GM10266 (cell line): ENCODE results near the gene GPD1.
"Not testable (repeated sequence)": the region's sequence is repeated elsewhere in the genome, so short reads cannot be mapped to it uniquely, and the experiment has no call there.

Source experiments
- DNase-seq: peaks from one replicate; pipeline ENCODE4 v3.0.0; 2012; ENCODE audit errors: extremely low spot score
- TF ChIP-seq, protein P1 (sequence below): IDR thresholded peaks from 2 replicates; pipeline ENCODE4 v1.5.1; 2012; ENCODE audit warnings: mild to moderate bottlenecking, low read depth; ENCODE audit not compliant: control insufficient read depth, insufficient read depth; ENCODE audit errors: missing control alignments

GPD1 gene

DNA sequence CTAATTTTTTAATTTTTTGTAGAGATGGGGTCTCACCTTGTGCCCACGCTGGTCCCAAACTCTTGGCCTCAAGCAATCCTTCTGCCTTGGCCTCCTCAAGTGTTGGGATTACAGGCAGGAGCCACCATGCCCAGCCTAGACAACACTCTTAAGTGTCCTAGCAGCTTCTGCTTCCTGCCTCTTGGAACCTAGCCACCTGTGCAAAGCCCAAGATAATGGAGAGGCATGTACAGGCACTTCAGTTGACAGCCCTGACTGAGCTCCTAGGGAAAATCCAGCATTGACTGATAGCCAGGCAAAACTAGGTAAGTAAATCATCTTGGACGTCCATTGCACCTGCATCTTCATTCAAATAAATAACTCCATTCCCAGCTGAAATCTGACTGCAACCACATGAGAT is 23.7 kb downstream of the GPD1 start:
- no peak for DNase-seq
- TF ChIP-seq, protein P1, sequence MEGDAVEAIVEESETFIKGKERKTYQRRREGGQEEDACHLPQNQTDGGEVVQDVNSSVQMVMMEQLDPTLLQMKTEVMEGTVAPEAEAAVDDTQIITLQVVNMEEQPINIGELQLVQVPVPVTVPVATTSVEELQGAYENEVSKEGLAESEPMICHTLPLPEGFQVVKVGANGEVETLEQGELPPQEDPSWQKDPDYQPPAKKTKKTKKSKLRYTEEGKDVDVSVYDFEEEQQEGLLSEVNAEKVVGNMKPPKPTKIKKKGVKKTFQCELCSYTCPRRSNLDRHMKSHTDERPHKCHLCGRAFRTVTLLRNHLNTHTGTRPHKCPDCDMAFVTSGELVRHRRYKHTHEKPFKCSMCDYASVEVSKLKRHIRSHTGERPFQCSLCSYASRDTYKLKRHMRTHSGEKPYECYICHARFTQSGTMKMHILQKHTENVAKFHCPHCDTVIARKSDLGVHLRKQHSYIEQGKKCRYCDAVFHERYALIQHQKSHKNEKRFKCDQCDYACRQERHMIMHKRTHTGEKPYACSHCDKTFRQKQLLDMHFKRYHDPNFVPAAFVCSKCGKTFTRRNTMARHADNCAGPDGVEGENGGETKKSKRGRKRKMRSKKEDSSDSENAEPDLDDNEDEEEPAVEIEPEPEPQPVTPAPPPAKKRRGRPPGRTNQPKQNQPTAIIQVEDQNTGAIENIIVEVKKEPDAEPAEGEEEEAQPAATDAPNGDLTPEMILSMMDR = no peak

DNA sequence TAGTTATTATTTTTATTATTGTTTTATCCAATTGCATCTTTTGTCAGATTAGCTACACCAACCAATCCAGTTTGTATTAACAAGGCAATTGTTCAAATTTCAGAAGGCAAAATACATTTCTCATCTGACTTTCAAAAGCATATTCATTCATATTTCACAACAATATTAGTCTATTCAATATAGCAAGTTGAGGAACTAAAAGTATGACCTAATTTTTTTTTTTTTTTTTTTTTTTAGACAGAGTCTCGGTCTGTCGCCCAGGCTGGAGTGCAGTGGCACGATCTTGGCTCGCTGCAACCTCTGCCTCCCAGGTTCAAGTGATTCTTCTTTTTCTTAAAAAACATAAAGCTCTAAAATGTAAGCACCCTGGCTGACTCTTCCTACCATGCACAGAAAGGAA is 25.5 kb downstream of the GPD1 start:
- TF ChIP-seq, protein P1 = no peak
- DNase-seq = no peak

DNA sequence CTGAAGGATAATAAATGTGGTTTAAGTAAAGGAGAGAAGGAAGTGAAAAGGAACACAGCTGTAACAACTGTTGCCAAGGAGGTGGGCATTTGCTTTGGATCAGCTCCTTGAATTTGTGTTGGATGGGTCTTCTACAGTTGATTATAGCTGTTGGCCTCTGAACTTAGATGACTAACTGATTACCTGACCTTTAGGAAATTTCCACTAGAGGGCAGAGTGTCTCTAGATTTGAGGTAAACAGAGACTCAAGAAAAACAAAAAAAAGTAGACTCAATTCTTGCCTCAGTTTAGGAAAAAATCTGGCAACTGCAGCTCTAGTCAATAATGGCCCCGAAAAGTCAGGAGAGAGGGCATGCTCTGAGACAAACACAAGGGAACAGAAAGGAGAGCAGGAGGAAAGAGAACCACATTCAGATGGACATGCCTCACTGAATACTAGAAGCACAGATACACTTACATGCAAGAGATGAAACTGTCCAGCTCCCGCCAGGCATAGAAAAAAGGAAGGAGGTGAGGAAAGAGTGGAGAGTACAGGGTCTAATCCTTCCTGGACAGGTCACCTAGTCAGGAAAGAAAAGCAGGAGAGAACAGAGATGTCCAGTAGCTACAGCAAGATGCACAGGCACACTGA is 28.8 kb downstream of the GPD1 start:
- DNase-seq = peak; percentile 24
- TF ChIP-seq, protein P1 = peak; percentile 65

DNA sequence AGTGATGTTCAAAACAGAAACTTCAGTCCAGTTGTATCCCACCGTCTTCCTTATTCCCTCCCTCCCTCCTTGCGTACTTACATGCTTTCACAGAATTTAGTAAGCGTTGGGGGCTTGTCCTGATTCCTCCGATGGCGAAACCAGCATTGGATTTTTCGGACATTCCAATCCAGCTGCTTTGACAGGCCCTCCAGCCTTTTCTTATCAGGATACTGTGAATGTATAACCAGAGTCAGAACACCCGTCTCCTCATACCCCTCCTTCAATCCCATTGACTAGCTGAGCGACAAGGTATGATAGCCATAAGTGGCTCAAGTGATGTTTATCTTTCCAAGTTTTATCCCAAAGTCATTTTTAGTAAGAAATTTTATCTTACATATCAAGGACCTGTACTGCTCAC is 39.2 kb downstream of the GPD1 start:
- no peak for DNase-seq
- TF ChIP-seq, protein P1 = no peak

DNA sequence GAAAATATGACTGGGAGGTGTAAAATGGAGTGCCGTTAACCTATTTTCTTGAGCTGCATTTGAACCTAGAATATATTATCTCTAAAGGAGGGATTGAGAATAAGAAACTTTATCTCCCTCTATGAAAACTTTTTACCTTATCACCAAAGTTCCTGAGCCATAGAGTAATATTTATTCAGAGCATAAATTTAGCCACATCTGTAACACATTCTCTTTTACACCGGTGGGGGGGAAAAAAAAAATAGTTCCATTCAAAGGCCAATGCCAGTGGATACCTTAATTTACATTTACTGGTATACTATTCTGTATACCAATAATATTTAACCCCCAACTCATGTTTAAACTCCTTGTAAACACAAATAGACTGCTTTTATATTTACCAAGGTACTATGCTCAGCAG is 41.6 kb downstream of the GPD1 start:
- DNase-seq = no peak
- TF ChIP-seq, protein P1 = no peak

DNA sequence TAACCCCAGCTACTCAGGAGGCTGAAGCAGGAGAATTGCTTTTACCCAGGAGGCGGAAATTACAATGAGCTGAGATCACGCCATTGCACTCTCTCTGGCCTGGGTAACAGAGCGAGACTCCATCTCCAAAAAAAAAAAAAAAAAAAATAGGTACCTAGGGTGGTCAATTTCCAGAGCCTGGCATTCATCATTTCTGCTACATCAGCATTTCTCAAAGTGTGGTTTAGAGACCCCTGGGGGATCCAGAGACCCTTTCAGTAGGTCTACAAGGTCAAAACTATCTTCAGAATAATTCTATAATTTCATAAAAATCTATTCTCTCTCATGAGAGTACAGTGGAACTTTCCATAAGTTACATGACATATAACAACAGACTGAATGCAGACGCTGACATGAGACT is 43.5 kb downstream of the GPD1 start:
- DNase-seq = no peak
- TF ChIP-seq, protein P1 = no peak

DNA sequence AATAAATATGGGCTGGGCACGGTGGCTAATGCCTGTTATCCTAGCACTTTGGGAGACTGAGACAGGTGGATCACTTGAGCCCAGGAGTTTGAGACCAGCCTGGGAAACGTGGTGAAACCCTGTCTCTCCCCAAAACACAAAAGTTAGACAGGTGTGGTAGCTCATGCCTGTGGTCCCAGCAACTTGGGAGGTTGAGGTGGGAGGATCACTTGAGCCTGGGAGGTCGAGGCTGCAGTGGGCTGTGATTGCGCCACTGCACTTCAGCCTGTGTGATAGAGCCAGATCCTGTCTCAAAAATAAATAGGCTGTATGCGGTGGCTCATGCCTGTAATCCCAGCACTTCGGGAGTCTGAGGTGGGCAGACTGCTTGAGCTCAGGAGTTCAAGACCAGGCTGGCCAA is 44.2 kb downstream of the GPD1 start:
- not testable (repeated sequence) for DNase-seq

DNA sequence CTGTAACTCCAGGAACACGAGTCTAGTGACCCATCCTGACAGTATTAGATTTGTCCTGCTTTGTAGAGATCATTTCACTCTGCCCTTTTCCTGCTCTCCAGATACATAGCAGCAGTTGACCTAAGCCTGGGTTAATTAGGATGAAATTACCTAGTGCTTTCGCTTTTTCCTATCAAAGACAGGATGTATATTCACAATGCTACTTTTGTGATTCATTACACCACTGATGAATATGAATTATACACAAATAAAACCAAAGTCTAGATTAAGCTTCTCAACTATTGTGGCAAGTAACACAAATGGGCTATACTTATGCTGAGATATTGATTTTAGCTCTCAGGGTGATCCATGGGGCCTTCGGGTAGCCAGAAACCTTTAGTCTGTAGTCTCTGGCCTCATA is 45.5 kb downstream of the GPD1 start:
- no peak for DNase-seq
- TF ChIP-seq, protein P1 = no peak
